Left ventricle myocardium inferior (tissue), 1 donor: ENCODE measurements around the gene OR7G3. TPM values are rescaled to one million over a fixed set of nuclear protein-coding genes. Genes with fewer than 3 reads are reported as not detected.

Experiments used
- DNase-seq: peaks from one replicate; pipeline ENCODE4 v3.0.0-alpha.2; 2020
- H3K27ac ChIP-seq: fragments of 200-600 bp; replicated peaks from 2 replicates; pipeline ENCODE4 v1.8.0; 2021
- H3K27me3 ChIP-seq: fragments of 200-600 bp; 2 replicates; pipeline ENCODE4 v1.8.0; 2021; ENCODE audit warnings: low read depth
- H3K36me3 ChIP-seq: fragments of 200-600 bp; 2 replicates; pipeline ENCODE4 v1.8.0; 2021
- H3K4me1 ChIP-seq: fragments of 200-600 bp; 2 replicates; pipeline ENCODE4 v1.8.0; 2021
- H3K4me3 ChIP-seq: fragments of 200-600 bp; 2 replicates; pipeline ENCODE4 v1.8.0; 2021; ENCODE audit warnings: mild to moderate bottlenecking, moderate library complexity
- H3K9me3 ChIP-seq: fragments of 200-600 bp; replicated peaks from 2 replicates; pipeline ENCODE4 v1.8.0; 2021
- intact Hi-C: fragments of 100-400 bp; cut with micrococcal nuclease; formaldehyde crosslinking; loops from one replicate; pipeline ENCODE4 v1.11.0; 2022
- total RNA-seq: library from RNA; stranded (reverse); fragmentation: NEBNext Ultra II Directional; extraction: Animal tissue kit (Norgen Biotek cat#: 25700); gene quantifications from one replicate; pipeline ENCODE4 v1.2.1, GENCODE V29; 2021
- TF ChIP-seq, protein P1 (sequence below): fragments of 200-600 bp; IDR thresholded peaks from 2 replicates; pipeline ENCODE4 v1.8.0; 2021; ENCODE audit warnings: antibody characterized with exemption, mild to moderate bottlenecking, borderline replicate concordance
- donor health status: DM: no; HTN: yes; CAD: no; lungs with severe emphysema.

Gene OR7G3
- total RNA-seq, 1 donor from 2014 or later: not detected

- Histone ChIP-seq H3K4me3 (no peak overlapping the region), H3K27ac (no peak overlapping the region), H3K4me1 (peaks cover 10% of the 10 kb centered on the region), H3K36me3 (no peaks in the 10 kb centered on the region), H3K27me3 (peaks cover 7% of the 10 kb centered on the region), H3K9me3 (no peaks in the 10 kb centered on the region)
- DNase-seq: no peak
- intact Hi-C loops: loop anchor here (5.0 kb wide), 1 partner anchor 420 kb away; no protein-coding TSS in a partner anchor
- TF ChIP-seq, protein P1, sequence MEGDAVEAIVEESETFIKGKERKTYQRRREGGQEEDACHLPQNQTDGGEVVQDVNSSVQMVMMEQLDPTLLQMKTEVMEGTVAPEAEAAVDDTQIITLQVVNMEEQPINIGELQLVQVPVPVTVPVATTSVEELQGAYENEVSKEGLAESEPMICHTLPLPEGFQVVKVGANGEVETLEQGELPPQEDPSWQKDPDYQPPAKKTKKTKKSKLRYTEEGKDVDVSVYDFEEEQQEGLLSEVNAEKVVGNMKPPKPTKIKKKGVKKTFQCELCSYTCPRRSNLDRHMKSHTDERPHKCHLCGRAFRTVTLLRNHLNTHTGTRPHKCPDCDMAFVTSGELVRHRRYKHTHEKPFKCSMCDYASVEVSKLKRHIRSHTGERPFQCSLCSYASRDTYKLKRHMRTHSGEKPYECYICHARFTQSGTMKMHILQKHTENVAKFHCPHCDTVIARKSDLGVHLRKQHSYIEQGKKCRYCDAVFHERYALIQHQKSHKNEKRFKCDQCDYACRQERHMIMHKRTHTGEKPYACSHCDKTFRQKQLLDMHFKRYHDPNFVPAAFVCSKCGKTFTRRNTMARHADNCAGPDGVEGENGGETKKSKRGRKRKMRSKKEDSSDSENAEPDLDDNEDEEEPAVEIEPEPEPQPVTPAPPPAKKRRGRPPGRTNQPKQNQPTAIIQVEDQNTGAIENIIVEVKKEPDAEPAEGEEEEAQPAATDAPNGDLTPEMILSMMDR: no peak
These were observed 49.8 kb downstream of the OR7G3 start for GRCh38 chr19:9076901-9077300.

Other genes starting within 250 kb of the OR7G3 start
- gene MUC16, start 116.5 kb downstream of the OR7G3 start, total RNA-seq: not detected
- not detected for gene OR1M1, start 39.9 kb downstream of the OR7G3 start, total RNA-seq
- not detected for gene OR7G2, start 19.5 kb downstream of the OR7G3 start, total RNA-seq
- not detected for gene OR7G1, start 11.2 kb downstream of the OR7G3 start, total RNA-seq
- 15.1 TPM for gene ZNF317, start 13.4 kb upstream of the OR7G3 start, total RNA-seq
- 0.16 TPM for gene OR7D2, start 52.0 kb upstream of the OR7G3 start, total RNA-seq
- not detected for gene OR7D4, start 92.6 kb upstream of the OR7G3 start, total RNA-seq
- not detected for gene OR7E24, start 124.0 kb upstream of the OR7G3 start, total RNA-seq
- 3.9 TPM for gene ZNF699, start 182.9 kb upstream of the OR7G3 start, total RNA-seq
- gene ZNF559, start 197.2 kb upstream of the OR7G3 start, total RNA-seq: 19.1 TPM
- 3.5 TPM for gene ZNF177, start 236.1 kb upstream of the OR7G3 start, total RNA-seq